MM.1S (cell line): ENCODE results near the gene NUP210L.

Experiments used
- CTCF ChIP-seq: fragments of 300-600 bp; sonication (generic); IDR thresholded peaks from 2 replicates; pipeline ENCODE4 v1.5.1; 2016; ENCODE audit warnings: antibody characterized with exemption, low read length, mixed read lengths
- EZH2 ChIP-seq: fragments of 300-600 bp; sonication (generic); optimal IDR thresholded peaks from 2 replicates; pipeline ENCODE3; 2017; ENCODE audit warnings: low read depth, mild to moderate bottlenecking, antibody characterized with exemption, low read length, mixed read lengths
- EZH2phosphoT487 ChIP-seq: fragments of 300-600 bp; sonication (generic); IDR thresholded peaks from 2 replicates; pipeline ENCODE4 v1.6.1; 2018; ENCODE audit warnings: antibody characterized with exemption, low read length

GRCh38 chr1:154133256-154133655 is 21.6 kb downstream of the NUP210L start:
- TF ChIP-seq EZH2 (no peak), CTCF (no peak), EZH2phosphoT487 (no peak)
